Measurements from ENCODE around the gene FOXS1.

FOXS1 gene

DNA sequence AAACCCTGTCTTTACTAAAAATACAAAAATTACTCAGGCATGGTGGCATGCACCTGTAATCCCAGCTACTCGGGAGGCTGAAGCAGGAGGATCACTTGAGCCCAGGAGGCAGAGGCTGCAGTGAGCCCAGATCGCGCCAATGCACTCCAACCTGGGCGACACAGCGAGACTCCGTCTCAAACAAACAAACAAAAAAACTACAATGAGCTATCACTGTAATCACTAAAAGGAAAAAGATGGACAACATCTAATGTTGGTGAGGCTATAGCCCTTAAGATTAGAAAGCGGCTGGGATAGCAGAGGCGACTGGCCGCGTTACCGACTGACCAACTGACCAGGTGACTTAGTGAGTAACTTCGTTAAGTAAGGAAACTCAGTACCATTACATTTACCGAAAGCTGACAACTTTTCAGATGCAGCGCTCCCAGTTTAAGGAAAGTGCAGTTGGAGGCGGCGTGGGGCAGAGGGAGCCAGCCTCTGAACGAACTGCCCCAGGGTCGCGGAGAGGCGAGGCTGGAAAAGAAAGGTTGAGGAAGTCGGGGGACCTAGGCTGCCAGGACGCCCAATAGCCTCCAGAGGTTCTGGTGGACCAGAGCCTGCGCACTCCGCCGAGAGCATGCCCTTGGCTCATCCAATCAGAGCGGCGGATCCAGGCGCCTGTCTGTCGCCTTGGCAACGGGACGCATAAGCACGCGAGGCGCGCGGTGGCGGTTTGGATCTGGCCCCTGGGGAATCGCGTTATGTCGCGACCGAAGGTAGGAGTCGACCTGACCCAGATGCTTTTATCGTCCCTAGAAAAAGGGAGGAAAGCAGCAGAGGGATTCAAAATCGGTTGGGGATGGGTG lies 34.0 kb upstream of the FOXS1 start:
- peaks cover 13% of the 10 kb centered on the region for H3K4me1 ChIP-seq (ENCODE audit: insufficient read depth, low read length)
- no peaks in the 10 kb centered on the region for H3K27me3 ChIP-seq (ENCODE audit: insufficient read depth, low read length, poor library complexity)
- ATAC-seq (ENCODE audit: insufficient read depth, low read depth) (peak; percentile 80), DNase-seq (peak; percentile 67)
- H3K27ac ChIP-seq (ENCODE audit: low read length) = peak overlapping the region; percentile 42
- no peaks in the 10 kb centered on the region for H4K20me1 ChIP-seq (ENCODE audit: insufficient read depth, low read length)
- TF ChIP-seq, protein P1, sequence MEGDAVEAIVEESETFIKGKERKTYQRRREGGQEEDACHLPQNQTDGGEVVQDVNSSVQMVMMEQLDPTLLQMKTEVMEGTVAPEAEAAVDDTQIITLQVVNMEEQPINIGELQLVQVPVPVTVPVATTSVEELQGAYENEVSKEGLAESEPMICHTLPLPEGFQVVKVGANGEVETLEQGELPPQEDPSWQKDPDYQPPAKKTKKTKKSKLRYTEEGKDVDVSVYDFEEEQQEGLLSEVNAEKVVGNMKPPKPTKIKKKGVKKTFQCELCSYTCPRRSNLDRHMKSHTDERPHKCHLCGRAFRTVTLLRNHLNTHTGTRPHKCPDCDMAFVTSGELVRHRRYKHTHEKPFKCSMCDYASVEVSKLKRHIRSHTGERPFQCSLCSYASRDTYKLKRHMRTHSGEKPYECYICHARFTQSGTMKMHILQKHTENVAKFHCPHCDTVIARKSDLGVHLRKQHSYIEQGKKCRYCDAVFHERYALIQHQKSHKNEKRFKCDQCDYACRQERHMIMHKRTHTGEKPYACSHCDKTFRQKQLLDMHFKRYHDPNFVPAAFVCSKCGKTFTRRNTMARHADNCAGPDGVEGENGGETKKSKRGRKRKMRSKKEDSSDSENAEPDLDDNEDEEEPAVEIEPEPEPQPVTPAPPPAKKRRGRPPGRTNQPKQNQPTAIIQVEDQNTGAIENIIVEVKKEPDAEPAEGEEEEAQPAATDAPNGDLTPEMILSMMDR (IDR thresholded peaks at IDR 0.05; ENCODE audit: borderline replicate concordance, extremely low read depth, low read length, poor library complexity, severe bottlenecking) = no peak
- TF ChIP-seq EZH2 (IDR thresholded peaks at IDR 0.05; ENCODE audit: borderline replicate concordance, low read depth, low read length, severe bottlenecking) = no peak
- no peaks in the 10 kb centered on the region for H3K79me2 ChIP-seq (ENCODE audit: insufficient read depth, low read length)
- H3K4me3 ChIP-seq (ENCODE audit: low read depth in 1 of 2, low read length in 2 of 2) = peak overlapping the region in 1 of 2 experiments; percentile 55; a peak in 2 of 4 replicates
- peak overlapping the region; percentile 45 for H3K9ac ChIP-seq (ENCODE audit: low read depth, low read length)
- H3K36me3 ChIP-seq (ENCODE audit: insufficient read depth, low read length) = no peaks in the 10 kb centered on the region
- H3K4me2 ChIP-seq (ENCODE audit: insufficient read depth, low read length) = peak overlapping the region; percentile 81
- H2AFZ ChIP-seq (ENCODE audit: low read depth, low read length) = peak overlapping the region; percentile 89
- no peaks in the 10 kb centered on the region for H3K9me3 ChIP-seq (ENCODE audit: insufficient read depth, low read length, severe bottlenecking)

DNA sequence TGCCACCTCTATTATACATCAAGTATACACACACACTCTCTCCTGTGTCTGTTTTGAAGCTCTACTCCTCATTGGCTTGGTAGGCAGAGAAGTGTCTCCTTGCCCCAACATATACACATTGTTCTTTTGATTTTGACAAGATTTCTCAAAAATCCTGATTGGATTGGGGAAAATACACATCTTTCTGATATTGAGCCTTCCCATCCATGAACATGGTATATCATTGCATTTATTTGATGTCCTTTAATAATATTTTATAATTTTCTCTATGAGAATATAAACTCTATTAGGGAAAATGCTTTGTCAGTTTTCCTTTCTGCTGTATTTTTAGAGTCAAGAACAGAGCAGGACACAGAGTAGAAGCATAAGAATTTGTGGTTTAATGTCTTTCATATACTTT lies 32.3 kb upstream of the FOXS1 start:
- no peak for DNase-seq

DNA sequence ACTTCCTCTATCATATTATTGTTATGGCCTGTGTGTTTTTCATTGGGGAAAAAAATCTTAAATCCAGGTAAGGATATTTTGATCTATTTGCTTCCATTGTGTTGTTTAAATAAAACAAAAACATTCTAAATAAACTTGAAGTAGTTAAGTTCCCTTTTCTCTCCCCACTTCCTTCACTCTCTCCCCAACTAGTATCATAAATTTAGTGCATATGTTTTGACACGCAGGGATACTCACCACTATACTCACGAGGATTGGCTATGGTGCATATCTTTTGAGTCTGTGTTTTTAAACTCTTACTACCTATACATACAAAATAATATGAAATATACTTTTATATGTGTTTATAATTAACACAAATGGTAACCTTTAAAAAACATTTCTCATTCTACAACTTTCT lies 30.3 kb upstream of the FOXS1 start:
- DNase-seq (no peak), ATAC-seq (ENCODE audit: insufficient read depth, low read depth) (no peak)
- Histone ChIP-seq H3K4me2 (ENCODE audit: insufficient read depth, low read length) (no peak overlapping the region), H3K79me2 (ENCODE audit: insufficient read depth, low read length) (no peaks in the 10 kb centered on the region), H3K9me3 (ENCODE audit: insufficient read depth, low read length, severe bottlenecking) (no peaks in the 10 kb centered on the region), H3K4me1 (ENCODE audit: insufficient read depth, low read length) (peaks cover 13% of the 10 kb centered on the region), H3K4me3 (ENCODE audit: low read depth in 1 of 2, low read length in 2 of 2) (no peak overlapping the region), H3K27me3 (ENCODE audit: insufficient read depth, low read length, poor library complexity) (no peaks in the 10 kb centered on the region), H3K36me3 (ENCODE audit: insufficient read depth, low read length) (no peaks in the 10 kb centered on the region), H3K9ac (ENCODE audit: low read depth, low read length) (no peak overlapping the region), H2AFZ (ENCODE audit: low read depth, low read length) (no peak overlapping the region), H3K27ac (ENCODE audit: low read length) (no peak overlapping the region), H4K20me1 (ENCODE audit: insufficient read depth, low read length) (no peaks in the 10 kb centered on the region)
- TF ChIP-seq EZH2 (IDR thresholded peaks at IDR 0.05; ENCODE audit: borderline replicate concordance, low read depth, low read length, severe bottlenecking) = no peak
- TF ChIP-seq, protein P1 (IDR thresholded peaks at IDR 0.05; ENCODE audit: borderline replicate concordance, extremely low read depth, low read length, poor library complexity, severe bottlenecking) = no peak

More for the DNA sequence above, 32.3 kb upstream of the FOXS1 start:
- H3K4me1 ChIP-seq (ENCODE audit: insufficient read depth, low read length) = peaks cover 13% of the 10 kb centered on the region
- H4K20me1 ChIP-seq (ENCODE audit: insufficient read depth, low read length) = no peaks in the 10 kb centered on the region
- ATAC-seq (ENCODE audit: insufficient read depth, low read depth) = no peak
- no peaks in the 10 kb centered on the region for H3K36me3 ChIP-seq (ENCODE audit: insufficient read depth, low read length)
- H3K27ac ChIP-seq (ENCODE audit: low read length) = no peak overlapping the region
- H3K4me3 ChIP-seq (ENCODE audit: low read depth in 1 of 2, low read length in 2 of 2) = no peak overlapping the region
- H3K9ac ChIP-seq (ENCODE audit: low read depth, low read length) = no peak overlapping the region
- no peak overlapping the region for H3K4me2 ChIP-seq (ENCODE audit: insufficient read depth, low read length)
- no peak for TF ChIP-seq EZH2 (IDR thresholded peaks at IDR 0.05; ENCODE audit: borderline replicate concordance, low read depth, low read length, severe bottlenecking)
- TF ChIP-seq, protein P1 (IDR thresholded peaks at IDR 0.05; ENCODE audit: borderline replicate concordance, extremely low read depth, low read length, poor library complexity, severe bottlenecking) = no peak
- no peak overlapping the region for H2AFZ ChIP-seq (ENCODE audit: low read depth, low read length)
- H3K27me3 ChIP-seq (ENCODE audit: insufficient read depth, low read length, poor library complexity) = no peaks in the 10 kb centered on the region
- no peaks in the 10 kb centered on the region for H3K9me3 ChIP-seq (ENCODE audit: insufficient read depth, low read length, severe bottlenecking)
- no peaks in the 10 kb centered on the region for H3K79me2 ChIP-seq (ENCODE audit: insufficient read depth, low read length)
